ENCODE data around the gene MRPS22. TPM values are rescaled to one million over a fixed set of nuclear protein-coding genes. Genes with fewer than 3 reads are reported as not detected.

The MRPS22 gene
- total and polyA plus RNA-seq, 2 of the 8 experiments (the other 6 are each of a cell fraction or from before 2014, with no cell fraction given): 28.3 to 45.8 TPM

DNA sequence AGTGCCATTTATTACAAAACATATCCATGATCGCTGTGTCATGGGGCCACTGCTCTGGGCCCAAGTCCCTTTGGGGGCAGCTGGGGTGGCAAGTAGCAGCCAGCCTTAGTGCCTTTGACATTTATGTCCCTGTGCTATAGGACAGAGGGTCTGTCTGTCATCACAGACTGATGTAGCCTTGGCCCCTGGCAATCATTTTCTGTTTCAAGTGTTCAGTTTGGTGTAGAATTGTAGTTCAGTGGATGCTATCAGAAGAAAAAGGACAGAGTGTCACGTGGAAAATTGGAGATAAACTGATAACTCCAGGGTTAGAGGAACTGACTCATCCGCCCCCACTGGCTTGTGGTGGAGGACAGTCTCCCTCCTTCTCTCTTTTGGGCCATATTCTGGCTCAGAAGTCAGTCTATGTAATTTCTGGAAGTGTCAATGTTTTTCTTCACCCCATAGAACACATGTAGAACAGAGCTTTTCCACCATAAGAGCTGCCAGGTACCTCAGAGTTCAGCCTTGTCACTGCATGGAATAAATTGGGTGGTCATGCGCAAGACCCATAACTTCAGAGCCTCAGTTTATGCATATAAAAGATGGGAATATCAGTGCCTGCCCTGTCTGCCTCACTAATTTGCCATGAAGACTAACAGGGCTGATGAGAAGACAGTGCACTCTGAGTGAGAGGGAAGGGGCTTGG is 4.5 kb upstream of the MRPS22 start:
- H3K4me2 ChIP-seq (ENCODE audit: insufficient read depth in 1 of 2, low read depth in 2 of 2, low read length in 2 of 2): no peak overlapping the region
- no peak overlapping the region for H3K9ac ChIP-seq (replicated peaks in 1 of 4; ENCODE audit: extremely low read depth in 1 of 4, low read depth in 3 of 4, low read length in 3 of 4)
- no peak overlapping the region for H2BK15ac ChIP-seq (ENCODE audit: low read length)
- POLR2A ChIA-PET (ENCODE audit: partially characterized antibody): no interaction called here
- no peak overlapping the region for H2BK12ac ChIP-seq (ENCODE audit: low read depth, low read length)
- H3K79me1 ChIP-seq (ENCODE audit: low read depth, low read length): no peaks in the 10 kb centered on the region
- no peak for TF ChIP-seq ZNF274 (IDR thresholded peaks at IDR 0.05; ENCODE audit: borderline replicate concordance, extremely low read depth, low read length)
- no peak overlapping the region for H3K23ac ChIP-seq (ENCODE audit: insufficient read length)
- no peak overlapping the region for H3K14ac ChIP-seq (ENCODE audit: insufficient read length)
- H3K4ac ChIP-seq (replicated peaks; ENCODE audit: insufficient read length, low read depth, low read length): no peak overlapping the region
- no peak overlapping the region for H4K8ac ChIP-seq (ENCODE audit: extremely low read depth, insufficient read depth, low read length)
- H3K4me3 ChIP-seq (ENCODE audit: extremely low read depth in 1 of 4, insufficient read depth in 2 of 4, low read depth in 3 of 4, low read length in 4 of 4): no peak overlapping the region
- no peaks in the 10 kb centered on the region for H3K36me3 ChIP-seq (ENCODE audit: control insufficient read depth in 2 of 4, insufficient read depth in 4 of 4, low read length in 3 of 4)
- H2BK20ac ChIP-seq (ENCODE audit: low read length): no peak overlapping the region
- H2AFZ ChIP-seq (ENCODE audit: low read length): no peak overlapping the region
- H4K20me1 ChIP-seq (replicated peaks in 1 of 2; ENCODE audit: control insufficient read depth in 1 of 2, insufficient read depth in 2 of 2, low read length in 2 of 2): no peaks in the 10 kb centered on the region
- DNase-seq (ENCODE audit: low read depth in 1 of 2, low spot score in 2 of 2) (no peak), FAIRE-seq (no peak)
- H3K23me2 ChIP-seq (ENCODE audit: low read depth, low read length): peaks cover under 1% of the 10 kb centered on the region
- no peak overlapping the region for H2BK120ac ChIP-seq (replicated peaks; ENCODE audit: low read depth, low read length)
- H3K9me3 ChIP-seq (ENCODE audit: insufficient read depth in 2 of 2, low read depth in 1 of 2, low read length in 1 of 2): no peaks in the 10 kb centered on the region
- CTCF ChIA-PET (ENCODE audit: partially characterized antibody): interaction anchor here (1.3 kb wide), 1 partner anchor 15 kb away, joined by 3 read pairs; no protein-coding TSS in a partner anchor
- no peak overlapping the region for H3K56ac ChIP-seq (replicated peaks; ENCODE audit: insufficient read length, low read depth, low read length)
- WGBS, 2 experiments (ENCODE audit: extremely low coverage in 1 of 2, insufficient coverage in 1 of 2, insufficient read length in 1 of 2, insufficient replicate concordance in 2 of 2, low coverage in 1 of 2, low lambda C conversion rate in 2 of 2, missing lambda C conversion rate in 1 of 2): 72% methylated on average over 4 of the region's 4 CpGs; no CpG with 5 or more reads in 1 of the 2 experiments
- no peak overlapping the region for H2BK5ac ChIP-seq (ENCODE audit: low read depth, low read length)
- H2AK5ac ChIP-seq (ENCODE audit: low read depth, low read length): no peak overlapping the region
- H3K27ac ChIP-seq (ENCODE audit: low read depth, low read length): no peak overlapping the region
- no peak overlapping the region for H4K91ac ChIP-seq (replicated peaks; ENCODE audit: insufficient read length, low read length)
- H3K27me3 ChIP-seq (replicated peaks in 1 of 4; ENCODE audit: control insufficient read depth in 3 of 4, extremely low read depth in 1 of 4, insufficient read depth in 3 of 4, low read length in 3 of 4): peaks cover 0 to 23% (median 10%) of the 10 kb centered on the region in 4 experiments; a peak in 6 of 7 replicates
- no peak overlapping the region for H4K5ac ChIP-seq (ENCODE audit: insufficient read length, low read depth, low read length)
- H3K79me2 ChIP-seq (ENCODE audit: control insufficient read depth in 1 of 2, insufficient read depth in 2 of 2, low read length in 2 of 2): peaks cover 0 to 3% of the 10 kb centered on the region in 2 experiments; a peak in 2 of 4 replicates
- no peaks in the 10 kb centered on the region for H3K4me1 ChIP-seq (replicated peaks in 1 of 4; ENCODE audit: control insufficient read depth in 3 of 4, insufficient read depth in 4 of 4, low read length in 3 of 4)
- H3K18ac ChIP-seq (ENCODE audit: extremely low read depth, low read length): no peak overlapping the region

Data from H1 (cell line).